B cell (primary cell): Measurements from ENCODE around the gene GPR158.

ENCODE experiments used
- EZH2 ChIP-seq: IDR thresholded peaks from 2 replicates; pipeline ENCODE4 v1.6.1; 2012; ENCODE audit warnings: borderline replicate concordance, low read depth, mild to moderate bottlenecking, moderate library complexity, low read length; ENCODE audit not compliant: insufficient read depth, poor library complexity, severe bottlenecking
- TF ChIP-seq, protein P1 (sequence below): fragments of 200-600 bp; IDR thresholded peaks from one replicate; pipeline ENCODE4 v1.8.0; 2022; ENCODE audit warnings: antibody characterized with exemption, mild to moderate bottlenecking

DNA sequence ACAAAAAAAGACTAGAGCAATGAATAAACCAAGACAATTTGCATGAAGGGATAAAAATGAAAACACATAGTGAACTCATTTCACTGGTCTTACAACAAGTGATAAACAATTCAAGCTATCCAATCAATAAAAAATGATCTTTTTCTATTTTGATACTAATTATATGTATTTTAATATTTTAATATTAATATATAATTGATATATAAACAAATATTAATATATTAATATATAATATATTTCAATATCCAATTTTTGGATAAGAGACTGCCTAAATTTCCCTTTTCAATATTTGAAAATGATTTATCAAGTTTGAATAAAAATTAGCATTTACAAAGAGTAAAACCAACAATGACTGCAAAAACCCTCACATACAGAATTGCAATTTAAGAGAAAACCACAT is 317.9 kb downstream of the GPR158 start:
- TF ChIP-seq, protein P1, sequence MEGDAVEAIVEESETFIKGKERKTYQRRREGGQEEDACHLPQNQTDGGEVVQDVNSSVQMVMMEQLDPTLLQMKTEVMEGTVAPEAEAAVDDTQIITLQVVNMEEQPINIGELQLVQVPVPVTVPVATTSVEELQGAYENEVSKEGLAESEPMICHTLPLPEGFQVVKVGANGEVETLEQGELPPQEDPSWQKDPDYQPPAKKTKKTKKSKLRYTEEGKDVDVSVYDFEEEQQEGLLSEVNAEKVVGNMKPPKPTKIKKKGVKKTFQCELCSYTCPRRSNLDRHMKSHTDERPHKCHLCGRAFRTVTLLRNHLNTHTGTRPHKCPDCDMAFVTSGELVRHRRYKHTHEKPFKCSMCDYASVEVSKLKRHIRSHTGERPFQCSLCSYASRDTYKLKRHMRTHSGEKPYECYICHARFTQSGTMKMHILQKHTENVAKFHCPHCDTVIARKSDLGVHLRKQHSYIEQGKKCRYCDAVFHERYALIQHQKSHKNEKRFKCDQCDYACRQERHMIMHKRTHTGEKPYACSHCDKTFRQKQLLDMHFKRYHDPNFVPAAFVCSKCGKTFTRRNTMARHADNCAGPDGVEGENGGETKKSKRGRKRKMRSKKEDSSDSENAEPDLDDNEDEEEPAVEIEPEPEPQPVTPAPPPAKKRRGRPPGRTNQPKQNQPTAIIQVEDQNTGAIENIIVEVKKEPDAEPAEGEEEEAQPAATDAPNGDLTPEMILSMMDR: no peak
- no peak for TF ChIP-seq EZH2
